ENCODE data around the gene PSAPL1. TPM values are rescaled to one million over a fixed set of nuclear protein-coding genes. Genes with fewer than 3 reads are reported as not detected.
"Not testable (repeated sequence)": the region's sequence is repeated elsewhere in the genome, so short reads cannot be mapped to it uniquely, and the experiment has no call there.

The PSAPL1 gene
- total RNA-seq, 1 donor from 2014 or later, result not detected

DNA sequence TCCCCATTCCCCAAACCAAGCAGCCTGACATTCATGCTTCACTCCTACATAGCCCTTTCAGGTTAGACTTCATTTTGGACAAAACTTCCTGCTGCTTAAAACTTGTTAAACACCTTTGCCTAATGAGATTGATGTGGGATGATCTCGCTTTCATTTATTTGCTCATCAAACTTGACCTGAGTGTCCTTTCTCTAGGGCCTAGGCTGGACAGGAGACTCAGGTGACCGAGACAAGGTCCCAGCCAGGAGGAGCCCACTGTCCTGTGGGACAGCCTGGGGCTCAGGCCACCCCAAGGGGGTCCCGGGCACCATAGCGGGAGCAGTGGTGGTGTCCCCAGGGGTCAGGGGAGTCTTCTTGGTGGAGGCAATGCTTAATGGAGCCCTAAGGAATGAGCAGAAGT lies 23.7 kb upstream of the PSAPL1 start:
- no peak for DNase-seq (ENCODE audit: low spot score)

DNA sequence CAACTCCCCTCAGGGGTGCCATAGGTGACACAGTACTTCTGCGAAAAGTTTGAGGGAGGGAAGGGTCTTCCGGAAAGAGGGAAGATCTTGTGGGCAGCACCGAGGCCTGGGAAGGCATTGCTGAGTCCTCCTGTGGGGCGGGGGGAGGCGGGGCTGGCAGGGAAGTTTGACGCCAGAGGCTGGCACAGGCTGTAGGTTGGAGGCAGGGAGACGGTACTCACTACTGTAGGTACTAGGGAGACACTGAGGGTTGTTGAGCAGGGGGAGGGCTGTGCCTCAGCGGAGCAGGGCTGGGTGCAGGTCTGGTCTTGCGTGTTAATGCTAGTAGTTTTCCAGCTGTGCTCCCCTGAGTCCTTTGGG lies 23.3 kb upstream of the PSAPL1 start:
- no peak for DNase-seq (ENCODE audit: low spot score)

DNA sequence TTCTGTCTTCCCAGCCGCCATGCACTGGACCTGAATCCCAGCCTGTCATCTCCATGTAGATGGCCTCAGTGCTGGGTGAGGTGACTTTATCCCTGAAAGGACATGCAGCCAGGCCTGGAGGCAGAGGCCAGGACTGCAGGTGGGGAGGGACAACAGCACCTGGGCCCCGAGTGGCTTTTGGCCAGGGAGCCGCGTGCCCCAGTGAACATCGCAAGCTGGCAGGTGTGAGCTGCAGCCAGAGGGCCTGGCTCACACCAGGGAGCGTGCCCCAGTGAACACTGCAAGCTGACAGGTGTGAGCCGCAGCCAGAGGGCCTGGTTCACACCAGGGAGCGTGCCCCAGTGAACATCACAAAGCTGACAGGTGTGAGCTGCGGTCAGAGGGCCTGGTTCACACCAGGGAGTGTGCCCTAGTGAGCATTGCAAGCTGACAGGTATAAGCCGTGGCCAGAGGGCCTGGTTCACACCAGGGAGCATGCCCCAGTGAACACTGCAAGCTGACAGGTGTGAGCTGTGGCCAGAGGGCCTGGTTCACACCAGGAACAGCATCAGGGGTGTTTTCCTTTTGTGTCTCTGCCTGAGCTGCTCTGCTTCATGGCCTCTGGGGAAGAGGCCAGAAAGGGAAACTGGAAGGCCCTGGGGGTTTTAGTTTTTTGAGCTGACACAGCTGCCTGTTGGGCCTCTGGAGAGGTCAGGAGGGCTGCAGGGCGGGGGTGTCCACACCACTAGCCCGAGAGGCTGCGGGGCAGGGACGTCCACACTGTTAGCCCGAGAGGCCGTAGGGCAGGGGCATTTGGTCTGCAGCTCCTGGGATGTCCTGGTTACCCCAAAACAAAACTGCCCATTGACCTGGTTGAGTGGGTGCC lies 22.7 kb upstream of the PSAPL1 start:
- DNase-seq (ENCODE audit: low spot score), result no peak

DNA sequence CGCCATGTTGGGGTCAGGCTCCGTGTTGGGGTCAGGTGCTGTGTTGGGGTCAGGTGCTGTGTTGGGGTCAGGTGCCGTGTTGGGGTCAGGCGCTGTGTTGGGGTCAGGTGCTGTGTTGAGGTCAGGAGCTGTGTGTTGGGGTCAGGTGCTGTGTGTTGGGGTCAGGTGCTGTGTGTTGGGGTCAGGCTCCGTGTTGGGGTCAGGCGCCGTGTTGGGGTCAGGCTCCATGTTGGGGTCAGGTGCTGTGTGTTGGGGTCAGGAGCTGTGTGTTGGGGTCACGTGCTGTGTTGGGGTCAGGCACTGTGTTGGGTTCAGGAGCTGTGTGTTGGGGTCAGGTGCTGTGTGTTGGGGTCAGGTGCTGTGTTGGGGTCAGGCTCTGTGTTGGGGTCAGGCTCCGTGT lies 18.1 kb upstream of the PSAPL1 start:
- not testable (repeated sequence) for DNase-seq (ENCODE audit: low spot score)

DNA sequence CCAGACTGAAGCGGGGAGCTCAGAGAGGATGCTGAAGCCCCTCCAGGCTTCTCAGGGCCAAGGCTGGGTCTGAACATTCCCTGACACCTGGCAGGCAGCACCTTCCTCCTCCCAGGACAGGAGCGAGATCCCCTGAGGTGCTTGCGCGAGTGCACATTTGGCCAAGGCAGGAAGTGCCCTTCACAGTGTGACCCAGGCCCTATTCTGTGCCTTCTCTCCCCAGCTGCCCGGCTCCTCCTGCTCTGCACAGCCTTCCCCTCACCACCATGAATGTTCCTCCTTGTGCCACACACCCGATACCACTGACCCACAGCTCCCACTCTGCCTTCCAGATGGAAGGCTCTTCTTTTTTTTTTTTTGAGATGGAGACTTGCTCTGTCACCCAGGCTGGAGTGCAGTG lies 17.1 kb upstream of the PSAPL1 start:
- DNase-seq (ENCODE audit: low spot score), result no peak

DNA sequence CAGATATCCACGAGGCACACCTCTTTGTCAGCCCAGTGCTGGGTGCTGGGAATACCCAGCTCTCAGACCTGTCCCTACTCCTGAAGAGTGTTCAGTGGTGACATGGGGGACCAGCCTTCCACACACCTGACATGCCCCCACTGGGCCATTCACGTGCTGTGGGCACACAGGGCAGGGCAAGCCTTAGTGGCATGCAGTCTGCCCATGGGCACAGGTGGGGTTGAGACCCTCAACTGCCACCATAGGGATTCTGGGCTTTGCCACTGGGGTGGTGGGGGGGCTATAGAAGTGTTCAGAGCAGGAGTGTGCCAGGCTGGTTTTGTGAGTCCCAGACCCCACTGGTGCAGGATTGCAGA lies 16.7 kb upstream of the PSAPL1 start:
- DNase-seq (ENCODE audit: low spot score), result no peak

DNA sequence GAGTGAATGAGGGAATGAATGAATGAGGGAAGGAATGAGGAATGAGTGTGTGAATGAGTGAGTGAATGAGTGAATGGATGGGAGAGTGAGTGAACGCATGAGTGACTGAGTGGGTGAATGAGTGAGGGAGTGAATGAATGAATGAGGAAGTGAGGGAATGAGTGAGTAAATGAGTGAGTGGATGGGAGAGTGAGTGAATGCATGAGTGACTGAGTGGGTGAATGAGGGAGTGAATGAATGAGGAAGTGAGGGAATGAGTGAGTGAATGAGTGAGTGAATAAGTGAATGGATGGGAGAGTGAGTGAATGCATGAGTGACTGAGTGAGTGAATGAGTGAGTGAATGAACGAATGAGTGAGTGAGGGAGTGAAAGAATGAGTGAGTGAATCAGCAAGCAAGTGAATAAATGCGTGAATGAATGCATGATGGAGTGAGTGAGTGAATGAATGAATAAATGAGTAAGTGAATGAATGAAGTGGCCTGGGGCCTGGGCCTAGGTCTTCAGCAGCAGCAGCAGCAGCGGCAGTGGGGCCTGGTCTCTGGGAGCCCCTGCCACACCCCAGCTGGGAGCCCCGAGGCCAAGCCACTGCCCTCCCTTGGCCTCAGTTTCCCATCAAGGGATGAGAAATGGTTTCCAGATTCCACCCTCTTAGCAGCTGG lies 16.2 kb upstream of the PSAPL1 start:
- no peak for DNase-seq (ENCODE audit: low spot score)

DNA sequence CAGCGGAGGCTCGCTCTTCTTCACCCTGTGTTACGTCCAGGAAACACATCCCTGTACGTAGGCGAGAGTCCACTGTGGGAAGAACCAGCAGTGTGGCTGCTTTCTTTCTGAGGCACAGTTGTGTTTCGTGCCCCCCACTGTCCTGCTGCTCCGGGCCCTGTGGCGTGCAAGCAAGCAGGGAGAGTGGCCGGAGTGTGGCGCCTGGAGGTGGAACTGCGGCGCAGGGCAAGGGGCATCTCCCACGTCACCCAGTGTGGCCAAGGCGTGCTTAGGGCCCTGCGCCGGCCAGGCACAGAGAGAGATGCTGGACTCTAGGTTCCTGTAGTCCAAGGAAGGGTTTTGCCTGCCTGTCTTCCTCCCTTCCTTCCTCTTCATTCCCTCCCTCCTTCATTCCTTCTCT lies 13.3 kb upstream of the PSAPL1 start:
- no peak for DNase-seq (ENCODE audit: low spot score)

DNA sequence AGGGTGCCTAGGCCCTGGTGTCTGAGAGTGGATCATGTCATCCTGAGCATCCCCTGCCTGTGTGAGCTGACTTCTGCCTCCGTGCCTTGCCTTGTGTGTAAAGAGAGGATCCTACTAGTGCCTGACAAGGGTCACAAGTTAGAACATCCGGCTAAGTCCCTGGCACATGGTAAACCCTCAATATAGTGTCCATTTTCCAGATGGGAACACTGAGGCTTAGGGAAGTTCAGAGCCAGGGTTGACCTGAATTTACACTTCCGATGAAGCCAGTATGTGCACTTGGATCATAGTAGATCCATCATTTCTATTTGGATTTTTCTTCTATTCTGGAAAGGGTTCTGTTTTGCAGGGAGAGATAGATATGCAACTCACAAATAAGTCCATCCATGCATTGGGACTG lies 12.5 kb upstream of the PSAPL1 start:
- DNase-seq (ENCODE audit: low spot score), result no peak

DNA sequence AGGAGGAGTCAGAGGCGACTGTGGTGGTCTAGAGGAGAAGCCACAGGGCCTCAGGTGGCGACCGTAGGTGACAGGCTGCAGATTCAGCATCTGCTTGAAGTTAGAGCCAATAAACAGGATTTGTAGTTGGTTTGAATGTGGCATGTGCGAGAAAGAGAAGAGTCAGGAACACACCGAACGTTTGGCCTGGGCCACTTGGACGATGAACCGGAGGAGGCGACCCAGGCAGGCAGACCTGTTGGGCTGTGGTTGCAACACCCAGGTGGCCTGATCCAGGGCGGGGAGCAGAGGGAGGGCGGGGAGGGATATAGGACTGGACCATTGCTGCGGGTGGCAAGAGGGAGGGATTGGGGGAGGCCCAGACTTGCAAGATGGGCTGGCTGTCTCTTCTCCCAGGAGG lies 10.0 kb upstream of the PSAPL1 start:
- no peak for DNase-seq (ENCODE audit: low spot score)

DNA sequence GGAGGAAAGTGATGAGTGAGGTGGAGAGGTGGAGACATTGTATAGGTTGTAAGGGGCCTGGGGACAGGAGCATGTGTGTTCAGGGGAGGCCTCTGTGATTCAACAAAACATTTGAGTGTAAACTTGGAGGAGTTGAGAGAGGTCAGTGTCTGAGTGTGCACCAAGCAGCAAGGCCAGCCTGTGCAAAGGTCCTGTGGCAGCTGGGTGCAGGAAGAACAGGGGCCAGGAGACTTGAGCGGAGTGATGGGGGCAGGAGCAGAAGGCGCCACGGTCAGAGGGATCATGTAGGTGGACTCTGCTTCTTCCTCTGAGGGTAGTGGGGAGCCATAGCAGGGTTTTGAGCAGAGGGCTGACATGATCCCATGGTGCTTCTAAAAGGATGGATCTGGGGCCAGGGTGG lies 9.6 kb upstream of the PSAPL1 start:
- no peak for DNase-seq (ENCODE audit: low spot score)

DNA sequence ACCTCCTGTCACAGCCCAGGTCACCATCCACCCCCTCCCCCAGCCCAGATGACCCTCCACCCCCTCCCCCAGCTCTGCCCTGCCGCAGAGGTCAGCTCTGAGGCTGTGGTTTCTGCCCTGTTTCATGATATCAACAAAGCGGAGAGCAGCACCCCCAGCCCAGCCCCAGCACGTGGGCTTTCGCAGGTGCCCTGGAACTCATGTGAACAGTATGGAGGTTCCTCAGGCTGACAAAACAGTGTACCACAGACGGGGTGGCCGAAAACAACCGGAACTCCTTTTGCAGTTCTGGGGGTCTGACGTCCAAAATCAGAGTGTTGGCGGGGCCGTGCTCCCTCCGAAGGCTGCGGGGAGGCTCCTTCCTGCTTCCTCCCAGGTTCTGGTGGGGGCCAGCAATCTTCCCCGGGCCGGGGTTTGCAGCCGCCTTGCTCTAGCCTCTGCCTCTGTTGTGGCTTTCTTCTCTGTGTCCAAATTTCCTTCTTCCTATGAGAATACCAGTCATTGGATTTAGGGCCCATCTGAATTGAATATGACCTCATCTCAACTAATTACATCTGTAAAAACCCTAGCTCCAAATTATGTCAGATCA lies 7.9 kb upstream of the PSAPL1 start:
- DNase-seq (ENCODE audit: low spot score), result no peak

DNA sequence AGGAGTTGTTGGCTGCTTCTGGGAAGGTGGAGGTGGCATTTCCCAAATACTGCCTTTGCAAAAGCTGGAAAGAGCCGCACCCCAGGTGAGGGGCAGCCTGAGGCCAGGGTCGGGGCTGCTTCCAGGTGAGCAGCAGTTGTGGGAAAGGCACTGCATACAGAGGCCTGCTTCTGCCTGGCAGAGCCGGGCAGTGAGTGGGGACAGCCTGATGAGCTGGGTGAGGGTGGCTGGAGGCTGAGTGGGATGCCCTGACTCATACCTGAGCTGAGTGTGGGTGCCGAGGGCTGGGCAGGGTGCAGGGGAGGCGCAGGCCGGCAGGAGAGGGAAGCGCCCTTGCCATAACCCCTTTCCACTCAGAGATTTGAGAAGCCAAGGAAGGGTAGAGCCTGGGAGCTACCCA lies 6.5 kb upstream of the PSAPL1 start:
- no peak for DNase-seq (ENCODE audit: low spot score)

DNA sequence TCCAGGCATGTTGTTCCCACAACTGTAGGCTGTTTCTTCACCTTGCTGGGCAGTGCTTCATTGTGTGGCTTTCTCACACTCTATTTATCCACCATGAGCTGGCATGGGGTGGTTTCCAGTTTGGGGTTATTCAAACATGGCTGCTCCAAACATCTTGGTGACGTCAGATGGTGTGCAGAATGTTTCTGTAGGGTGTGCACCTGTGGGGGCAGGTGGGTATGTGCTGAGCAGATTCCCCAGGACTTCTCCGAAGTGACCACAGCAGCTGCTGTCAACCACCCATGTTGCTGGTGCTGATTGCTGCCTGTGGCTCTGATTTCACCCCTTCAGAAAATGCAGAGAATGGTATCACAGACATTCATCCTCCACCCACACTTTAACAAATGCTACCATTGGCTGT lies 5.0 kb upstream of the PSAPL1 start:
- no peak for DNase-seq (ENCODE audit: low spot score)

DNA sequence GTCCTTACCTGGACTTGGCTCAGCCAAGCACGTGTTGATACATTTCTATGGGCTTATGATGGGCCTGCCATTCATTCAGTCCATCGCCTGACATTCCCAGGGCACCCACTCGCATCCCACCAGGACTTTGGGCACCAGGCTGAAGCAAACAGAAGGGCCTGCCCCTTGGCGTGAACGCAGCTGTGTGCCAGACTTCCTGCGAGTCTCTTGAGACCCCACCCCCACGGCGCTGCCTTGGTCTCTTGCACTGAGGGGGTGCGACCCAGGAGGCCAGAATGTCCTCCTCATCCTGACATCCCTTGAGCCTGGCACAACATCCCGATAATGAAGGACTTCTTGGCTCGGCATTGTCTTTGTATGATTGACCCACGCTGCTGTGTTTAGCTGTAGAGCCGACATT lies 1.5 kb upstream of the PSAPL1 start:
- DNase-seq (ENCODE audit: low spot score), result no peak

DNA sequence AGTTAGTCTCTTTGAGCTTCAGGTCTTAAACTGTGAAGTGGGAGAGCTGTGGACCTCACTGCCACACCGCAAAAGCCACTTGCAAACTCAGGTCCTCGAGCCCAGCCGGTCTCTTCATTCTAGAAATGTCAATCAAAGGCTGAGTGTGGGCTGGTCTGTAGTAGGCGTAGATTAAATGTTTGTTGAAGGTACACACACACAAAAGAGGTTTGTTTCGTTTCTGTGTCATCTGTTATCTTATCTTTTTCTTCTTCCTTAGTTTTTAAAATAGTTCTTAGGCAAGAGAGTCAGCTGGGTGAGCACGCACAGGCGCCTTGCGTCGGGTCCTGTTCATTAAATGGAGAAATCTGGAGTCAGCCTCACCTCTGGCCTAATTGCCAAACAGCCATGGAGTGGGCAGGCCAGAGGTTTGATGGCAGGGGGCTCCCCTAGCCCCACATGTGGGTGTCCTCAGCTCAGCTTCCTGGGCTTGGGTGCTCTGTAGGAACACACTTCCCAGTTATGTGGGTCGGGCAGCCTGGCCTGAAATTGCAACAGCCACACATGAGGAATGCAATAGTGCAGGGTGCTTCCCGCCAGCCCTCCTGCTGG lies 836 bp upstream of the PSAPL1 start:
- no peak for DNase-seq (ENCODE audit: low spot score)

DNA sequence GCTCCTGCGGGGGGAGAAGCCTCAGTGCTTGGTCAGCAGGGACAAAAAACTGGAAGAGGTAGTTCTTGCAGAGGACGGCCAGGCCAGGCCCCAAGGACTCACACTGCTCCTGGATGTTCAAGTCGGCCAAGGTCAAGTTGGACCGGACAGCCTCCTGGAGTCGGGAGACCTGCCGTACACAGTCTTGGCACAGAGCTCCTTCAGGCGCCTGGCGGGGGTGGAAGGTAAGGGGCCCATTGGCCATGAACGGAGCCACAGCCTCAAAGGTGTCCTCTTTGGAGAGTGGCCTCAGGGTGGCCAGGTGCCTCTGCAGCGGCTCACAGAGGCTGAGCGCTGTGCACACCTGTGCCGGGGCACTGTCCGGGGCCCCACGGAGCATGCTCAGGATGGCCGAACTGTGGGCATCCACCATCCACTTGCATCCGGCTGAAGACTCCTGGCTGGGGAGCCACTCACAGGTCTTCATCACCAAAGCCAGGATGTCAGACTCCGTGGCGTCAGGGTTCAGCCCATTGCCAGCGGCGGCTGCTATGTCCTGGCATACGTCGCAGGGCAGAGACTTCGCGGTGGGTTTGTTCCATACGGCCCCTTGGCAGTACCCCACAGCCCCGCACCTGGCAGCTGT lies 477 bp downstream of the PSAPL1 start:
- no peak for DNase-seq (ENCODE audit: low spot score)

DNA sequence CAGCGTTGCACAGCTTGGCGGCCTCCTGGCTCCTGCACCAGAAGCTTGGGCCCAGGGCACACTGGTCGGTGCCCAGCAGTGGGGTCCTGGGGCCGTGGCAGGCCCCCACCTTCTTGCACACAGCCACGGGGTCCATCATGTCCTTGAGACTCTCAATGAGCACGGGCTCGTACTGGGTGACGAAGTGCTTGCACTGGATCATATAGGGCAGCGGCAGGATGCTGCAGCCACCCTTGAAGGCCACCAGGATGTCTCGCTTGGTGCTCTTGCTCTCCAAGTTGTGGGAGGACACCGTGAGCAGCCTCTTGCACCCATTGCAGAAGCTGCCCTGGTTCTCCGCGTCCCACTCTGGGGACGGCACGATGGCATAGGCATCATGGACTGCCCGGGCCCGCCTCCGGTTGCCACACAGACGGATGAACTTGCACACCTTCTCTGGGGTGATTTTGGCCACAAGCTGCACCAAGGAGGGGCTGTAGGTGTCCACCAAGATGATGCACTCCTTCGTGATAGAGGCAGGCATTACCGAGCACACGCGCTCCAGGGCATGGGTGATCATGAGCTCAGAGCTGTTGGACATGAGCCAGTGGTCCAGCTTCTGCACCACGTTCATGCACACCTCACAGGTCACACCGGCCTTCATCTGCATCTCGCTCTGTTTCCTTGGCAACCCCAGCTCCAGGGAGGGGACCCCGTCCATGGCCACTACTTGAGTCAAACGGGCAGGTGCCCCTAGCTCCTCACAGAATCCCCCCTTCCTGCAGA lies 1.2 kb downstream of the PSAPL1 start:
- no peak for DNase-seq (ENCODE audit: low spot score)

DNA sequence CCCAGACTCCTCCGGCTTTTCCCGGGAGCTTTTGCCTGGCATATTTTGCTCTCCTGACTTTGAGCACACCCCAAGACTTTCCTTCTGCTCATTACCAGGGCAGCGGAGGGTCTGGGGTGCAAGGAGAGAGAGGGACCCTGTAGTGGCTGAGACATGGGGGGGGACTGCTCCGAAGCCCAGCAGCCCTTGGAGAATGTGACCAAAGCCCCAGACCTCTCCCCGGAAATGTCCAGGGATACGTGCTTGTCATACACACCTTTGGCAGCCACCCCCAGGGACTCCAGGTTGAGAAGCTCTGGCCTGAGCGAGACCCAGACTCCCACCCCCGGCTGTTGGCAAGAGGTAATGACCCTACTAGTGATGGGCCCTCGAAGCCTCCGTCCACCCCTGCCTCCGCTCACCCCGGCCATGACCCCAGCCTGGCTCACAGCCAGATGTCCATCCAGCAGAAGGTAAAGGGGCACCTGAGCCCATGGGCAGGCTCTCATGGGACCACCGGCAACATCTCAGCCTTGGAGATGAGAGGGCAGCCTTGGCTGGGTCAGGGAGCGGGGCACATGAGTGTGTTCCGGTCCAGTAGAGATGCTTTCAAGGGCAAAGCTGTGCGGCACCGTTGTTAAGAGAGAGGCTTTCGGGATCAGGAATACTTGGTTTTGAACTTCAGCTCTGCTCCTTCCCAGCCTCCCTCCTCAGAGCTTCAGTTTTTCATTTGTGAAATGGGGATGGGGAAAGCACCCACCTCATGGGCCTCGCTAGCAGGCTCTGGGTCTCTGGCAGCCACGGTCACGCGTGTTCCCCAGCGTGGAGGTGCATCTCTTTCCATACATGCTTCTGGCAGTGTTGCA lies 2.0 kb downstream of the PSAPL1 start:
- DNase-seq (ENCODE audit: low spot score), result no peak

DNA sequence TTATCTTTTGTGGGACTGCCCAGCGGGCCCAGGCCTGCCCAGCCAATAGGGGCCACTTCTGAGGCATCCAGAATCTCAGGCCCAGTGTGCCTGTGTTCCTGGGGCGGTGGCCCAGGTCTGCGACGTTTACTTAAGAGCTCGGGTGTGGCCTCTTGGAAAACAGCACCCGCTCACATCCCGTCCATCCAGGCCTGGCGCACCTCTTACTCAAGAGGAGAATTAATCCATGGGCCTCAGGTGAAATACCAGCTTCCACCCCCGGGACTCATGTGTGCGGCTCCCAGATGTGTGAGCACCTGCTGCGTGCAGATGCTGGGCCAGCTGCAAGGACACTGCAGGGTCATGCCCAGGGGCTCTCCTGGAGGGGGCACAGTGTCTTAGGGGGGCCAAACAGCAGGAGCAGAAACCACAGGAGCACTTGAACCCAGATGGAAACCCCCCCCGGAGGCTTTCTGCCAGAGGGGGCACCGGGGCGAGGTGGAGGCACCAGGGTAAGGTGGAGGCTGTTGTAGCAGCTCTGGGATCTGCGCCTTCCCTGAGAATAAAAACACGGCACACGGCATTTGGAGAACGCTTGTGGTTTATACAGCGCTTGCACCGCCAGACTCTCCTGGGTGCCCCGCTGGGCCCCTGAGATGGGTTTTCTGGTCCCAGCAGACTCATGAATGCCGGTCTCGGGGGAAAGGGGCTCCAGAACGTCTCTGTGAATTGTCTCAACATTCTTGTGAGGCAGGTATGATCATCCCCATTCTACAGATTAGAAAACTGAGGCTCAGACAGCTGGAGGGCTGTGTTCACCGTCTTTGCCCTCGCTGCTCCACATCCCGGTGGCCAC lies 2.8 kb downstream of the PSAPL1 start:
- DNase-seq (ENCODE audit: low spot score), result no peak

Measured in ureter (tissue), 1 donor.